Esophagus muscularis mucosa (tissue), 4 donors: ENCODE data around the gene TRPV3. TPM values are rescaled to one million over a fixed set of nuclear protein-coding genes. Genes with fewer than 3 reads are reported as not detected.
A peak's percentile ranks its signal among the peaks of the same experiment; 100 is the strongest.

Source experiments
- DNase-seq: peaks from one replicate; pipeline ENCODE4 v3.0.0-alpha.2; 2017; ENCODE audit errors: extremely low spot score
- H3K27ac ChIP-seq, 4 donors: fragments of 200-600 bp; sonication (generic); replicated peaks in 1 of 4; 1 replicate in 3 of 4; 2 replicates in 1 of 4; pipeline ENCODE4 v1.5.1; 2016 to 2019; ENCODE audit warnings: mild to moderate bottlenecking in 1 of 4
- H3K27me3 ChIP-seq, 4 donors: fragments of 200-600 bp; sonication (generic); one replicate each; pipeline versions ENCODE4 v1.5.1 to v1.6.0; 2016 to 2019
- H3K36me3 ChIP-seq, 4 donors: fragments of 200-600 bp; sonication (generic); one replicate each; pipeline ENCODE4 v1.5.1; 2016 to 2019
- H3K4me1 ChIP-seq, 4 donors: fragments of 200-600 bp; sonication (generic); one replicate each; pipeline ENCODE4 v1.5.1; 2016 to 2019
- H3K4me3 ChIP-seq, 4 donors: fragments of 200-600 bp; sonication (generic); 1 replicate in 2 of 4; 2 replicates in 2 of 4; pipeline ENCODE4 v1.5.1; 2016 to 2019; ENCODE audit warnings: mild to moderate bottlenecking in 4 of 4, moderate library complexity in 1 of 4
- H3K9me3 ChIP-seq, 4 donors: fragments of 200-600 bp; sonication (generic); 1 replicate in 3 of 4; 2 replicates in 1 of 4; pipeline ENCODE4 v1.5.1; 2016 to 2019
- EP300 ChIP-seq: sonication (generic); formaldehyde crosslinking; IDR thresholded peaks from one replicate; pipeline ENCODE4 v1.6.1; 2017; ENCODE audit warnings: antibody characterized with exemption
- POLR2A ChIP-seq: fragments of 450-650 bp; IDR thresholded peaks from one replicate; pipeline ENCODE4 v1.6.1; 2017; ENCODE audit warnings: antibody characterized with exemption, moderate library complexity, mild to moderate bottlenecking, low read depth
- POLR2AphosphoS5 ChIP-seq, 2 donors: sonication (generic); formaldehyde crosslinking; IDR thresholded peaks; one replicate each; pipeline ENCODE4 v1.6.1; 2017; ENCODE audit warnings: antibody characterized with exemption in 2 of 2
- WGBS: methylation state at CpG from one replicate; pipeline ENCODE4 v1.1.5; 2018; 5-methylcytosine and 5-hydroxymethylcytosine counted together
- intact Hi-C: fragments of 100-400 bp; cut with DNase I; formaldehyde crosslinking; loops from one replicate; pipeline ENCODE4 v1.15.1; 2023
- total RNA-seq, 4 donors: library from RNA; depleted of rRNA; stranded (reverse); fragments of >200 nt; gene quantifications; one replicate each; pipeline versions ENCODE4 v1.1.0 to v1.2.1, GENCODE V29; 2016
- TF ChIP-seq, protein P1 (sequence below), 3 experiments: fragments of 200-600 bp in 2 of 3; fragments of 450-650 bp in 1 of 3; sonication (generic) in 2 of 3; IDR thresholded peaks; one replicate each; pipeline ENCODE4 v1.5.1; 2017 to 2019; ENCODE audit warnings: antibody characterized with exemption in 3 of 3, mild to moderate bottlenecking in 2 of 3, moderate library complexity in 1 of 3

The TRPV3 gene
- total RNA-seq, 4 donors from 2014 or later, result 0.26 to 0.83 (median 0.45) TPM

DNA sequence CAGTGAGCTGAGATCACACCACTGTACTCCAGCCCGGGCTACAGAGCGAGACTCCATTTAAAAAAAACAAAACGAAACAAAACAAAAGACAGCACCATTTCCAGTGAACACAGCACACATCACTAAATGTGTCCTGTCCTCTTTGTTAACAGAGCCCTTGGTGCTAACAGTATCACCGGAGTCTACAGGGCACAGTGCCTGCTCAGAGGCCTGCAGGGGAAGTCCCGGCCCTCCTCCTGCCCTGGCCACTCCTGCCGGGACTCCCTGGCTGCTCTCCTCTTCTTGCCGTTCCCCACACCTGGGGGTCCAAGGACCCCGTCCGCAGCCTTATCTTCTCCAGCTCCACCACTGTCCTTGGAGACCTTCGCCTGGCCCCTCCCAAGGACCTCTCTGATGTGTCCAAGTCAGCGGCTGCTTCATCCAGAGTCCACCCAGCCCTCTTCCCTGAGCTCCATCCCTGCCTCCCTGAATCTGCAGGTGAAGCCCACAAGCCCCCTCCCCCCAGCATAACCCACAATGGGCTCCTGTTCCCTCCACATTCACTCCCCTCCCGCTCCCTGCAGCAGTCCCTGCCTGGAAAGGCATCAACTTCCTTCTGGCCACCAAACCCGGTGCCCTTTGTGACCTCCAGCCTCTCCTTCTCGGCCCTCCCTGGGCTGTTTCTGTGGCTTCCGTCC lies 43.1 kb upstream of the TRPV3 start:
- Histone ChIP-seq H3K4me3 (no peak overlapping the region), H3K27me3 (no peaks in the 10 kb centered on the region), H3K9me3 (no peaks in the 10 kb centered on the region), H3K27ac (no peak overlapping the region), H3K4me1 (no peaks in the 10 kb centered on the region), H3K36me3 (peaks cover 0 to 32% (median 11%) of the 10 kb centered on the region in 4 donors)
- TF ChIP-seq EP300 (no peak), POLR2AphosphoS5 (IDR thresholded peaks at IDR 0.05) (no peak), POLR2A (no peak)
- TF ChIP-seq, protein P1, sequence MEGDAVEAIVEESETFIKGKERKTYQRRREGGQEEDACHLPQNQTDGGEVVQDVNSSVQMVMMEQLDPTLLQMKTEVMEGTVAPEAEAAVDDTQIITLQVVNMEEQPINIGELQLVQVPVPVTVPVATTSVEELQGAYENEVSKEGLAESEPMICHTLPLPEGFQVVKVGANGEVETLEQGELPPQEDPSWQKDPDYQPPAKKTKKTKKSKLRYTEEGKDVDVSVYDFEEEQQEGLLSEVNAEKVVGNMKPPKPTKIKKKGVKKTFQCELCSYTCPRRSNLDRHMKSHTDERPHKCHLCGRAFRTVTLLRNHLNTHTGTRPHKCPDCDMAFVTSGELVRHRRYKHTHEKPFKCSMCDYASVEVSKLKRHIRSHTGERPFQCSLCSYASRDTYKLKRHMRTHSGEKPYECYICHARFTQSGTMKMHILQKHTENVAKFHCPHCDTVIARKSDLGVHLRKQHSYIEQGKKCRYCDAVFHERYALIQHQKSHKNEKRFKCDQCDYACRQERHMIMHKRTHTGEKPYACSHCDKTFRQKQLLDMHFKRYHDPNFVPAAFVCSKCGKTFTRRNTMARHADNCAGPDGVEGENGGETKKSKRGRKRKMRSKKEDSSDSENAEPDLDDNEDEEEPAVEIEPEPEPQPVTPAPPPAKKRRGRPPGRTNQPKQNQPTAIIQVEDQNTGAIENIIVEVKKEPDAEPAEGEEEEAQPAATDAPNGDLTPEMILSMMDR (IDR thresholded peaks at IDR 0.05), result no peak
- DNase-seq, result no peak
- intact Hi-C loops, result no loop called here
- 92% methylated on average over 15 of the region's 15 CpGs for WGBS

DNA sequence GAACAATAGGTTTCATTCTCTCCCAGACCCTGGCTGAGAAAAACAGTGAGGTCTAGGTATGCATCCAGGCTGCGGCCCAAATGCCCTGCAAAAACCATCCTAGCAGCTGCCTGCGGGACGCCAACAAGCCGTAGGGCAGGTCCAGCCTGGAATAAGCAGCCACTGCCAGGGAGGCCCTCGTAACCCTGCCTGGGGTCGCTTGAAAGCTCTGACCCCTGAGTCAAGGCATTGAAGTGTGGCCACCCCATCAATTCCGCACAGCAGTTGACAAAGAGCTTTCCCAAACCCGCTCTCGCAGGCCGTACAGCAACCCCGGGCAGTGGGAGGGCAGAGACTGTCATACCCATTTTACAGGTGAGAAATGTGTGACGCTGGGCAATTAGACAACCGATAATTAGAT lies 40.5 kb upstream of the TRPV3 start:
- Histone ChIP-seq H3K27ac (no peak overlapping the region), H3K27me3 (no peaks in the 10 kb centered on the region), H3K9me3 (no peaks in the 10 kb centered on the region), H3K36me3 (peaks cover 0 to 15% (median 6%) of the 10 kb centered on the region in 4 donors), H3K4me3 (no peak overlapping the region), H3K4me1 (peaks cover 5 to 11% (median 9%) of the 10 kb centered on the region in 4 donors)
- TF ChIP-seq, protein P1 (IDR thresholded peaks at IDR 0.05), result no peak
- no peak for TF ChIP-seq EP300
- no peak for TF ChIP-seq POLR2AphosphoS5 (IDR thresholded peaks at IDR 0.05)
- no peak for TF ChIP-seq POLR2A
- intact Hi-C loops, result no loop called here
- 99% methylated on average over 8 of the region's 13 CpGs for WGBS
- DNase-seq, result no peak

DNA sequence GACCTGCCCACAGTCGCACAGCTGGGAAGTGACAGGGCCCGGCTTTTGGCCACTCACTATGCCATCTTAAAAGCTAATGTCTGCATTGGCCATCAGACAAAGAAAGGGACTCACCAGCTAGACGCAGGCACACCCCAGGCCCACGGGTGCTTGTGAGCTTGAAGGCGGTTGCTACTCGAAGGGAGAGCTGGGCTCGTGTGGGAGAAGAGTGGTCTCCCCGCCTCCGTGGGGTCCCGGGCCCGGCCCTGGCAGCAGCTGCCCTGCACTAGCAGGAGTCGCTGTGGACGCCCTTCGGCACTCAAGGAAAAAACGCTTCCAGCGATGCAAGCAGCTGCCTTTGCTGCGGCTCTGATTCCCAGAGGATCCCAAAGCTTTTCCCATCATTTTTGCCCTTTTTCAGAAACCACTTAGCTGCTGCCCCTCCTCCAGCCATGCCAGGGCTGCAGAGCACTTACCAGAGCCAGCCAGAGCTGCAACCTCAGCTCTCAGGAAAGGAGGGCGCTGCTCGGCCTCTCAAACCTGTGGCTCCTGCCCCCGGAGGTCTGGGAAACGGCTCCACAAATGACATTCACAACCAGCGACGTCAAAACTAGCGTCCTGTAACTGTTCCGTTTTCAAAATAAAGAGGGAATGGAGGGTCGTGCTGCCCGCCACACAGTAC lies 39.3 kb upstream of the TRPV3 start:
- intact Hi-C loops, result no loop called here
- H3K4me3 ChIP-seq, result no peak overlapping the region
- peaks cover 5 to 11% (median 9%) of the 10 kb centered on the region in 4 donors for H3K4me1 ChIP-seq
- no peak for DNase-seq
- no peak for TF ChIP-seq POLR2A
- TF ChIP-seq POLR2AphosphoS5 (IDR thresholded peaks at IDR 0.05), result no peak
- TF ChIP-seq, protein P1 (IDR thresholded peaks at IDR 0.05), result no peak
- H3K27ac ChIP-seq, result no peak overlapping the region
- H3K36me3 ChIP-seq, result peaks cover 0 to 21% (median 9%) of the 10 kb centered on the region in 4 donors
- H3K27me3 ChIP-seq, result no peaks in the 10 kb centered on the region
- no peaks in the 10 kb centered on the region for H3K9me3 ChIP-seq
- 95% methylated on average over 23 of the region's 27 CpGs for WGBS

DNA sequence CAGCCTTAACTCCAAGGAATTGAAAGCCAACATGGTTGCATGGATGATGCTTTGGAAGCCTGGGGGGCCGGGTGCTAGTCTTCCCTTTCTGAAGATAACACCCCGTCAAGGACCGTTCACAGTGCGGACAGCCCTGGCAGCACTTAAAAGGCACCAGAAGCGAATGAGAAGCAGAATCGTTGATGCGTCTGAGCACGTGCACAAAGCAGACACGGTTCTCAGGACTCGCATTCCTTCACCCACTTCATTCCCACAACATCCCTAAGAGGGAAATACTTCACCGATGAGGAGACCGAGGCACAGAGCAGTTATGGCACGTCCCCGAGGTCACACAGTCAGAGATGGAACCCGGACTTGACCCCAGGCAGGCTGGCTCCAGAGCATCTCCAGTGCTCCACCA lies 37.4 kb upstream of the TRPV3 start:
- Histone ChIP-seq H3K9me3 (no peaks in the 10 kb centered on the region), H3K27me3 (no peaks in the 10 kb centered on the region), H3K36me3 (peaks cover under 1 to 40% (median 28%) of the 10 kb centered on the region in 4 donors), H3K4me1 (peaks cover 5 to 11% (median 9%) of the 10 kb centered on the region in 4 donors), H3K4me3 (no peak overlapping the region), H3K27ac (peak overlapping the region in 1 of 4 donors; percentile 26)
- intact Hi-C loops, result no loop called here
- DNase-seq, result no peak
- TF ChIP-seq, protein P1 (IDR thresholded peaks at IDR 0.05), result no peak
- TF ChIP-seq EP300 (no peak), POLR2AphosphoS5 (IDR thresholded peaks at IDR 0.05) (no peak), POLR2A (no peak)
- 81% methylated on average over 14 of the region's 15 CpGs for WGBS
